GM12892 (cell line): Measurements from ENCODE around the gene KIF4A.

Experiments
- DNase-seq: peaks from one replicate; pipeline ENCODE4 v3.0.0; 2011; ENCODE audit not compliant: insufficient read length
- FAIRE-seq: peaks from 2 replicates; lab custom pipeline; 2011; peaks lifted over from hg19 to GRCh38; lab: Jason Lieb, UNC
- POLR2A ChIP-seq: IDR thresholded peaks from 2 replicates; pipeline ENCODE4 v1.6.1; 2011; ENCODE audit warnings: low read depth, low read length, control low read depth
- POLR2AphosphoS5 ChIP-seq: IDR thresholded peaks from 2 replicates; pipeline ENCODE4 v1.6.1; 2011; ENCODE audit warnings: low read depth, low read length, control low read depth
- TAF1 ChIP-seq: IDR thresholded peaks from 2 replicates; pipeline ENCODE4 v1.6.1; 2011; ENCODE audit warnings: low read depth, mild to moderate bottlenecking, control low read depth, low read length, borderline replicate concordance

KIF4A gene

DNA sequence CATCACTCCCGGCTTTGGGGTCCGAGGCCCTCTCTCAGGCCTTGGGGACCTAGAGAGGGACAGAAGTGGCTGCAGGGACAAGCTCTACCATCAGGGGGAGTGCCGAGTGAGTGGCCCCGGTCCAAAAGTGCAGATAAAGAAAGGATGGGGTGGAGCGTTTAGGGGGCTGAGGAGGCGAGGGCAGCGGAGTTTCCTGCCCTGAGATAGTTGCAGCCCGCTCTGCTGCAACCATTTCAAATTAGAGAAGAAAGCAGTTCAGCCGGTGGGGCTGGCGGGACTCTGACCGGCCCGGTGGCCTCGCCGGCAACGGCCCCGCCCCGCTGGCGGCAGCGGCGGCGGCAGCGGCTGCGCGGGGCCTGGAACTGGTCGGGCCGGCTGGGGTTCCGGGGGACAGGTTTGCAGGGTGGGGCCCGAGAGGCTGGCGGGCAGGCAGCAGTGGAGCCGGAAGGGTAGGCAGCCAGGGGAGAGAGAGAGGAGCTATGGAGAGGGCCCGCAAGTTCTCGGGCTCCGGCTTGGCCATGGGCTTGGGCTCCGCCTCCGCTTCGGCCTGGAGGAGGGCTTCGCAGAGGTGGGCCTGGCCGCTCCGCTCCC is 162.3 kb downstream of the KIF4A start:
- TF ChIP-seq POLR2AphosphoS5 (no peak), TAF1 (no peak), POLR2A (no peak)
- FAIRE-seq (no peak), DNase-seq (no peak)

DNA sequence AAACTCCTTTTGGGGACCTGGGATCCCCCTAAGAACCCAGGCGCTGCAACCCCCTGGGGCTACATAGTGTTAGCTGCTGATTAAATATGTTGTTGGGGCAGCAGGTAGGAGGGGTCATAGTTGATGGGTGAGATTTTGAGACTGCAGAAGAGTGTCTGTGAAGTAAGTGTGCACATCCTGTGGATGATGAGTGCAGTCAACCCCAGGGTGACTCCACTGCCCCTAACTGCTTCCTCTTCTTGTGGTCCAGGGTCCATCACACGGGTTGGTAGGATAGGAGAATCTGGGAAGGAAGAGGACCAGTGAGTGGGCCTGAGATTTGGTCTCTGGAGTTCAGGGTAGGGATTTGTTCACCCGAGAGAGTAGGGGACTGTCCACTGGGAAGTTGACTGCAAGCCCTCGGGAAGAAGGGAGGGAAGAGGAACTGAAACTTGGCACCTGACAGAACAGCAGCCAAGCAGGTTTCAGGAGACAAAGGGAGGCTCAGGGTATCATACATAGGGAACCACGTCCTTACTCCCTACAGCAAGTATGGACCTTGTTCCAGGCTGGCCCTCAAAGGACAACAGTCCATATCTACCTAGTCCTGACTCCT is 163.2 kb downstream of the KIF4A start:
- TF ChIP-seq POLR2A (no peak), TAF1 (no peak), POLR2AphosphoS5 (no peak)
- no peak for DNase-seq
- no peak for FAIRE-seq

DNA sequence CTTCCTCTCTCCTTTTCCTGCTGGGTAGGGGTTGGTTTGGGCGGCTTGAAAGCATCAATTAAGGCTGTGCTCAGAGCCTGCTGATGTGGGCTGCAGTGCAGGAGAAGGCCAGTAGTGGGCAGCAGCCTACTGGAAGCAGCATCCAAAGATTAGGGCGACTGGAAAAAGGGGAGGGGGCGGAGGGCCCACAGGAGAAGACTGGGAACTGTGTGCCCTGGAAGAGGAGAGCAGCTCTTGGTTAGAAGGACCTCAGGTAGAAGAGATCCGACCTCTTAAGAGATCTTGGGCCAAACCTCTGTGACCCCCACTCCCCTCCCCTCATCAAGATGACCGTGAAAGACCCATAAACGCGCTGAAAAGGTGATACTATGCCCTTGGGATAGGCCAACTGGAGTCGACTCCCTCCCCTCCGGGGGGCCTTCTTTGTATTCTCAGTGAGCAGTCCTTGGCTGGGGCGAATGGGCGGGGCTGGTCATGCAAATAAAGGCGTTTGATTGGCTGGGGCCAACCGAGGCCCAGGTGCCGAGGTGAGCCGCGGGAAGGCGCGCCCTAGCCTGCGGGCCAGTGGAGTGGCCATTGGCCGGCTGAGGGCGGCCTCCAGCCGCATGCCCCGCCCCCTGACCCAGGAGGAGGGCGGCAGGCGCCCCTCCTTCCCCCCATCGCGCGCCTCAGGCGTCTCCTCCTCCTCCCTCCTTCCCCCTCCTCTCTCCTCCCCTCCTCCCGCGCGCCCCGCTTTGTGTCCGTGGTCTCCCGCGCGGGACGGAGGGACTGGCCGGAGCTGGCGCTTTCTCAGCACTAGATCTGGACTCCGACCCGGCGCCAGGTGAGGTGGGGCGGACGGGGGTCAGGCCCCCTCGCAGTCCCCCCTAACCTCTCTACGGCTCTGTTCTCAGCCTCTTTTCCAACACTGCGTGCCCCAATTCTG is 164.8 kb downstream of the KIF4A start:
- TF ChIP-seq POLR2A (no peak), POLR2AphosphoS5 (no peak), TAF1 (no peak)
- FAIRE-seq (peak; percentile 40), DNase-seq (peak; percentile 52)

DNA sequence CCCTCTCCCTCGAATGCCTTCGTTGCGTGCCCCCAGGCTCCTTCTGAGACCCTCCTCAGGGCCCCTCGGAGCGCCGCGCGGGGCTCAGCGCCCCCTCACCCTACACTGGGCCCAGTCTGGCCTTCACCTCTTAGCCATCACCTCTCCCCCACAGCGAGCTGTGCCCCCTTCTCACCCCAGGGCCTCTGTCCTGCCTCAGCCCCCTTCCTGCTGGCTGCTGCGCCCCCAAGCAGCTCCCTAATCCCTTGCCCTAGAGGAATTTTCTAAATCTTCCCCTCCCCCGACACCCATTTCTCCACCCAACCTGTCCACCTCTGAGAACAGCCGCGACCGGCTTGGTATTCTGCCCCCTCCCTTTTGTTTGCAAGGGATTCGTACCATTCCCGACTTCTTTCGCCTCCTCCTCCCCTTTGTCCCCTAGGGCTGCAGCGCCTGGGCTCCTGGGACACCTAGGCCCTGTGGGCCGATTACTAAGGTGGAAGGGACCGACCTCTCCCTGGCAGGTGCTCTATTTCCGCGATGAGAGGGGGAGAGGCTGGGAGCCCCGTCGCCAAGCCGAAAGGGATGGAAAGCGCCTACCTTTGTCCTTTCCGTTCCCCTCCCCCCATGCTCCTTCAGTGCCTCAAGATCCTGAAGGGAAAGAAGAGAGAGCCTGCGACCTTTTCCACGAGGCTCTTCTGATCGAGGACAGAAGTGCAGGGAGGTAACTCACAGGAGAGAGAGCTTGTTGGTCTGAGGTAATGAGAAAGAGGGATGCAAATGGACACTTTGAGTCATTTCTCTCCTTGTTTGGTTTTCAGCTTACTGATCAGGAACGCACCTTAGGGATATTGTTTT is 165.7 kb downstream of the KIF4A start:
- FAIRE-seq = no peak
- TF ChIP-seq POLR2A (no peak), TAF1 (no peak), POLR2AphosphoS5 (no peak)
- DNase-seq = no peak

DNA sequence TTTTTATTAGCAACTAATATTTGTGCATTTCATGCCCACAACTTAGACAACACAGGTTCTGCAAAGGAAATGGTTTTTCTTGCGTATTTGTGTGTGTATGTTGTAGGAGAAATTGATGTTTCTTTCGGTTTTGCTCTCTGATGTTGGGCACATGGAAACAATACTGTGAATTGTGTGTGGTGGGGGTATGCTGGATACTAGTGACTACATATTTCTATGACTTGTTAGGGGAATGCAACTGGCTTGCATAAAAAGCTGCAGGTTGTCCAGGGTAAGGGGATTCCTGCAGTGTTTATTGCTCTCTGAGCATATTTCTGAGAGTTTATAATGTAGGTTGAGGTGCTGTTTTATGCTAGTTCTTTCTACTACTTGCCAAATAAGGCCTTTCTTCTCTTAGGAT is 166.4 kb downstream of the KIF4A start:
- FAIRE-seq (no peak), DNase-seq (no peak)
- TF ChIP-seq POLR2A (no peak), TAF1 (no peak), POLR2AphosphoS5 (no peak)

DNA sequence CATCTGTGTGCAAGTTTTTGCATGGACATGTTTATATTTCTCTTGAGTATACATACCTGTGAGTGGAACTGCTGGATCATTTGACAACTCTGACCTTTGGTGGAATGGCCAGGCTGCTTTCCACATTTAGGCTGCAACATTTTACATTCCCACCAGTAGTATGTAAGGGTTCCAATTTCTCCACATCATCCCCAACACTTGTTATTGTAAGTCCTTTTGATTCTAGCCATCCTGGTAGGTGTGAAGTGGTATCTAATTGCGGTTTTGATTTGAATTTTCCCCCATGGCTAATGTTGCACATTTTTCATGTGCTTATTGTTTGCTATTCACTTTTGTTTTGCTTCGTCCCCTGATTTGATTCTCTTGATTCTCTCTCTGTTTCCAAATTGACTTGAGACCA is 171.1 kb downstream of the KIF4A start:
- no peak for DNase-seq
- TF ChIP-seq POLR2A (no peak), TAF1 (no peak), POLR2AphosphoS5 (no peak)
- peak; percentile 17 for FAIRE-seq

DNA sequence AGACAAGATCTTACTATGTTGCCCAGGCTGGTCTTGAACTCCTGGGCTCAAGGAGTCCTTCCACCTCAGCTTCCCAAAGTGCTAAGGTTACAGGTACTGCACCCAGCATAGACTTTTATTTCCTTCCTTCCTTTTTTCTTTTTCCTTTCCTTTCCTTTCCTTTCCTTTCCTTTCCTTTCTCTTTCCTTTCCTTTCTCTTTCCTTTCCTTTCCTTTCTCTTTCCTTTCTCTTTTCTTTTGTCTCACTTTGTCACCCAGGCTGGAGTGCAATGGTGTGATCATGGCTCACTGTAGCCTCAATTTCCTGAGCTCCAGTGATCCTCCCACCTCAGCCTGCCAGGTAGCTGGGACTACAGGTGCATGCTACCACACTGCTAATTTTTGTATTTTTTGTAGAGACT is 174.1 kb downstream of the KIF4A start:
- DNase-seq (no peak), FAIRE-seq (no peak)
- TF ChIP-seq TAF1 (no peak), POLR2A (no peak), POLR2AphosphoS5 (no peak)

DNA sequence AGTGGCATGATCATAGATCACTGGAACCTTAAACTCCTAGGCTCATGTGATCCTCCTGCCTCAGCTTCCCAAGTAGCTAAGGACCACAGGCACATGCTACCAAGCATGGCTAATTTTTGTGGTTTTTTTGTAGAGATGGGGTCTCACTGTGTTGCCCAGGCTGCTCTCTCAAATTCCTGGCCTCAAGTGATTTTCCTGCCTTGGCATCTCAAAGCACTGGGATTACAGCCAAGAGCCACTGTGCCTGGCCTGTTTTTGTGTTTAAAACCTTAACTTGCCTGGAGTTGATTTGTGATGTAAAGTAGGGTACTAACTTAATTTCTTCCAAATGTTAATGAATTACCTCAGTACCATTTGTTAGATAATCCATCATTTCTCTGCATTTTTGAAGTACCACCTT is 177.1 kb downstream of the KIF4A start:
- TF ChIP-seq POLR2AphosphoS5 (no peak), TAF1 (no peak), POLR2A (no peak)

DNA sequence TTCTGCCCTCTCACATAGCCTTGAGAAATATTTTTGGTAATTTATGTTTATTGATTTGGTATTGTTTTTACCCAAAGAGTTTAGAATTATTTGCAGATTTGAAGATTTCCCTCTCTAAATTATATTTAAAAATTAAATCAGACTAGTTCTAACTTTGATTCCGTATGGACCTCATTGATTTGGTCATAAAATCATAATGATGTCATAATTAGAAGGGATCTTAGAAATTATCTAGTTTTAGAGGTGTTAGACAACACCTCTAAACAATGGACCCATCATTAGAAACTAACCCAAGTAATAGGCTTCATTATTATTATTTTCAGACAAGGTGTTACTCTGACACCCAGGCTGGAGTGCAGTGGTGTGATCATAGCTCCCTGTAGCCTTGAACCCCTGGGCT is 178.8 kb downstream of the KIF4A start:
- FAIRE-seq = no peak
- TF ChIP-seq POLR2A (no peak), TAF1 (no peak)
- no peak for DNase-seq

More for the DNA sequence above, 177.1 kb downstream of the KIF4A start:
- DNase-seq = no peak
- no peak for FAIRE-seq
